GM12878 (cell line): ENCODE measurements around the gene GJB6. TPM values are rescaled to one million over a fixed set of nuclear protein-coding genes. Genes with fewer than 3 reads are reported as not detected.

ENCODE experiments used
- ATAC-seq: fragments of 200-7000 bp; cut with Tn5 transposase; 3 replicates; pipeline ENCODE4 v1.9.1; 2020; ENCODE audit warnings: mild to moderate bottlenecking, moderate library complexity
- BruUV-seq: library from RNA; stranded (reverse); fragments of 400-500 nt; replicated peaks from 2 replicates; lab custom pipeline; 2021; lab: Mats Ljungman, UMichigan
- CTCF ChIA-PET: fragments of 300-600 bp; sonication (Branson Sonifier 250); formaldehyde crosslinking; extraction: SDS; loops from one replicate; lab custom pipeline; 2021; ENCODE audit warnings: inconsistent platforms; lab: Yijun Ruan, JAX
- POLR2A ChIA-PET: fragments of 350-600 bp; formaldehyde crosslinking; extraction: SDS; loops from one replicate; lab custom pipeline; 2021; ENCODE audit warnings: inconsistent platforms; lab: Charles Lee
- RAD21 ChIA-PET: fragments of 300-600 bp; sonication (Branson Sonifier 250); formaldehyde crosslinking; loops from one replicate; lab custom pipeline; 2023; ENCODE audit warnings: antibody characterized with exemption; ENCODE audit not compliant: unreplicated experiment; lab: Charles Lee
- SMC1A ChIA-PET: fragments of 300-600 bp; sonication (Branson Sonifier 250); formaldehyde crosslinking; loops from one replicate; lab custom pipeline; 2023; ENCODE audit not compliant: unreplicated experiment, uncharacterized antibody; lab: Charles Lee
- DNase-seq: peaks from one replicate; pipeline ENCODE4 v3.0.0-alpha.2; 2011; ENCODE audit warnings: low read depth, low spot score
- FAIRE-seq: peaks from 3 replicates; lab custom pipeline; 2011; peaks lifted over from hg19 to GRCh38; lab: Jason Lieb, UNC
- H2AFZ ChIP-seq: 2 replicates; pipeline ENCODE4 v1.6.0; 2011; ENCODE audit warnings: low read depth, low read length, control low read depth; ENCODE audit not compliant: control insufficient read depth
- H3K27ac ChIP-seq: 2 replicates; pipeline ENCODE4 v1.5.1; 2011; ENCODE audit warnings: control low read depth; ENCODE audit not compliant: control insufficient read depth, insufficient read depth
- H3K27me3 ChIP-seq, 2 experiments: replicated peaks in 1 of 2; 2 replicates each; pipeline versions ENCODE4 v1.6.0 to v1.6.1; 2011; ENCODE audit warnings: low read length in 1 of 2; ENCODE audit not compliant: control insufficient read depth in 2 of 2, insufficient read depth in 2 of 2
- H3K36me3 ChIP-seq, 2 experiments: 2 replicates each; pipeline ENCODE4 v1.5.1; 2011; ENCODE audit warnings: low read length in 1 of 2; ENCODE audit not compliant: control insufficient read depth in 2 of 2, insufficient read depth in 2 of 2
- H3K4me1 ChIP-seq: 2 replicates; pipeline ENCODE4 v1.6.1; 2011; ENCODE audit warnings: mild to moderate bottlenecking, low read length, moderate library complexity, mixed read lengths; ENCODE audit not compliant: control insufficient read depth, insufficient read depth
- H3K4me2 ChIP-seq: 2 replicates; pipeline ENCODE4 v1.6.0; 2011; ENCODE audit warnings: control low read depth; ENCODE audit not compliant: control insufficient read depth, insufficient read depth
- H3K4me3 ChIP-seq: fragments of 200-600 bp; sonication (generic); 2 replicates; pipeline ENCODE4 v1.5.1; 2016
- H3K79me2 ChIP-seq: 2 replicates; pipeline ENCODE4 v1.6.0; 2011; ENCODE audit warnings: low read length; ENCODE audit not compliant: control insufficient read depth, insufficient read depth
- H3K9ac ChIP-seq: 2 replicates; pipeline ENCODE4 v1.8.0; 2011; ENCODE audit warnings: low read length, control low read depth, mixed read lengths; ENCODE audit not compliant: control insufficient read depth, insufficient read depth
- H3K9me3 ChIP-seq: replicated peaks from 3 replicates; pipeline ENCODE4 v1.5.1; 2011; ENCODE audit warnings: mild to moderate bottlenecking, low read length; ENCODE audit not compliant: control insufficient read depth, insufficient read depth
- H4K20me1 ChIP-seq: 2 replicates; pipeline ENCODE4 v1.6.0; 2011; ENCODE audit not compliant: control insufficient read depth, insufficient read depth
- BRCA1 ChIP-seq: IDR thresholded peaks from 2 replicates; pipeline ENCODE4 v1.6.1; 2011; ENCODE audit warnings: low read depth, low read length, improper control_type of control experiment
- KLF5 ChIP-seq: fragments of 450-650 bp; IDR thresholded peaks from 2 replicates; pipeline ENCODE4 v1.6.1; 2014; ENCODE audit warnings: mild to moderate bottlenecking; ENCODE audit not compliant: partially characterized antibody
- LARP7 ChIP-seq: fragments of 450-650 bp; IDR thresholded peaks from 2 replicates; pipeline ENCODE4 v1.6.1; 2017; ENCODE audit warnings: mild to moderate bottlenecking
- NFYA ChIP-seq: IDR thresholded peaks from 2 replicates; pipeline ENCODE4 v1.6.1; 2011; ENCODE audit warnings: low read depth, mild to moderate bottlenecking, low read length, improper control_type of control experiment, borderline replicate concordance
- YY1 ChIP-seq: IDR thresholded peaks from 2 replicates; pipeline ENCODE4 v1.6.1; 2011; ENCODE audit warnings: low read depth, mild to moderate bottlenecking, low read length
- WGBS: methylation state at CpG from one replicate; pipeline ENCODE4 v1.1.6; 2016; ENCODE audit warnings: low lambda C conversion rate; ENCODE audit not compliant: insufficient replicate concordance, insufficient coverage; ENCODE audit errors: missing lambda C conversion rate; 5-methylcytosine and 5-hydroxymethylcytosine counted together
- in situ Hi-C: fragments of 300-500 bp; cut with MboI; formaldehyde crosslinking; loops from 9 replicates; pipeline ENCODE4 v1.14.3; 2018; ENCODE audit warnings: mixed read lengths
- intact Hi-C: fragments of 100-400 bp; cut with micrococcal nuclease; formaldehyde crosslinking; loops from one replicate; pipeline ENCODE4 v1.14.2; 2022; ENCODE audit not compliant: unreplicated experiment
- polyA plus RNA-seq, 11 experiments: library from polyadenylated mRNA; depleted of rRNA in 4 of 11; unstranded in 6 of 11; stranded (reverse) in 5 of 11; fragments of >200 nt; fragmentation: Nextera tagmentation in 4 of 11; fragmentation: Illumina TruSeq in 1 of 11; extraction: Ambion mirVana in 4 of 11; extraction: Trizol in 1 of 11; gene quantifications; 1 replicate in 1 of 11; 2 replicates in 10 of 11; pipeline versions ENCODE4 v1.2.1 to v1.2.3, GENCODE V29; 2011 to 2016; ENCODE audit warnings: inconsistent platforms in 2 of 11, missing spikeins in 2 of 11, low read depth in 1 of 11
- total RNA-seq, 4 experiments: library from RNA; depleted of rRNA in 3 of 4; stranded (reverse); fragments of >200 nt in 3 of 4; fragmentation: Illumina TruSeq in 1 of 4; extraction: Trizol in 1 of 4; gene quantifications; 2 replicates each; pipeline versions ENCODE4 v1.2.1 to v1.2.3, GENCODE V29; 2013 to 2021
- TF ChIP-seq, protein P1 (sequence below): IDR thresholded peaks from 2 replicates; pipeline ENCODE4 v1.6.1; 2012; ENCODE audit warnings: improper control_type of control experiment, low read depth, low read length; ENCODE audit not compliant: insufficient replicate concordance
- TF ChIP-seq, protein P2 (sequence below): fragments of 450-650 bp; IDR thresholded peaks from 2 replicates; pipeline ENCODE4 v1.6.1; 2016; ENCODE audit warnings: mild to moderate bottlenecking, moderate library complexity, borderline replicate concordance
- TF ChIP-seq, protein P3 (sequence below): fragments of 450-650 bp; IDR thresholded peaks from 2 replicates; pipeline ENCODE4 v1.6.1; 2017; ENCODE audit warnings: antibody characterized with exemption, mild to moderate bottlenecking, moderate library complexity

The GJB6 gene
- total and polyA plus RNA-seq, 10 of the 15 experiments (the other 5 are each of a cell fraction or from before 2014, with no cell fraction given), result 0.03 TPM; not detected in 9

DNA sequence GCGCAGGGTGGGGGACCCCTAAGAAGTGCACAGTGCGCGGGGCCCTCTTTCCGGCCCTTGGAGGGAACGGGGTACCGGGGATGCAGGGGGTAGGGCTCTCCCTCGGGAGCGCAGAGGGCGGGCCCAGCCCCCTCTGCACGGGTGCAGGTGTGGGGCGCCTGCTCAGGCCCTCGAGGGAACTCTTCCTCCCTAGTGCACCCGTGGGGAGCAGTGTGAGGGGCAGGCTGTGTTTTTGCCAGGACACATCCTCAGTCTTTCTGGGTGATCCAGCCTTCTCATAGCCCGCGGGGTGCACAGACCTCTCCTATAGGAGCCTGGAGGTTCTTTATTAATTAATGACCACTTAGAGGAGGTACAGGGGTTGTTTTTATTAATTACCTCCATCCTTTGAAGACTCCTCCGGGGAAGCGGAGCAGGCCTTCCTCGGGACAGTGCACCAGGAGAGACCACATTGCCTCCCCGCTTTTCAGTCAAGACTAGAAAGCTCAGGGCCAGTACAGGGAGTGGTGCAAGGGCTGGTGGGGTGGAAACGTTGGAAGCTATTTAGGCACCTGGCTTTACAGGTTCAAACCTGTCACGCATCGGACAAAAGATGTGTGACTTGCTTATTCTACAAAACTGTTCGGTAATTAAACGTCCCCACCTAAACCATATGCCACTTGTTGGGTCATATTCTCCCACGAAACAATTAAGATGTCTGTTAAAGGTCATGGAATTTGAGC lies 598 bp upstream of the GJB6 start:
- CTCF ChIA-PET, result no interaction called here
- ATAC-seq (no peak), DNase-seq (no peak), FAIRE-seq (no peak)
- H3K27ac ChIP-seq, result no peak overlapping the region
- no peak overlapping the region for H3K4me2 ChIP-seq
- H3K4me1 ChIP-seq, result no peaks in the 10 kb centered on the region
- SMC1A ChIA-PET, result no interaction called here
- in situ Hi-C loops, result no loop called here
- H3K9me3 ChIP-seq, result no peaks in the 10 kb centered on the region
- H3K9ac ChIP-seq, result no peak overlapping the region
- H4K20me1 ChIP-seq, result no peaks in the 10 kb centered on the region
- 35% methylated on average over 25 of the region's 25 CpGs for WGBS
- H2AFZ ChIP-seq, result no peak overlapping the region
- BruUV-seq, result no TSS peak
- H3K36me3 ChIP-seq, result no peaks in the 10 kb centered on the region
- intact Hi-C loops, result loop anchor here (10.0 kb wide), 1 partner anchor 62 kb away; no protein-coding TSS in a partner anchor
- H3K4me3 ChIP-seq, result no peak overlapping the region
- RAD21 ChIA-PET, result no interaction called here
- peaks cover 6 to 10% of the 10 kb centered on the region in 2 experiments; a peak in 3 of 4 replicates for H3K27me3 ChIP-seq
- no peaks in the 10 kb centered on the region for H3K79me2 ChIP-seq
- POLR2A ChIA-PET, result no interaction called here
- TF ChIP-seq KLF5, result no peak
- TF ChIP-seq, protein P1, sequence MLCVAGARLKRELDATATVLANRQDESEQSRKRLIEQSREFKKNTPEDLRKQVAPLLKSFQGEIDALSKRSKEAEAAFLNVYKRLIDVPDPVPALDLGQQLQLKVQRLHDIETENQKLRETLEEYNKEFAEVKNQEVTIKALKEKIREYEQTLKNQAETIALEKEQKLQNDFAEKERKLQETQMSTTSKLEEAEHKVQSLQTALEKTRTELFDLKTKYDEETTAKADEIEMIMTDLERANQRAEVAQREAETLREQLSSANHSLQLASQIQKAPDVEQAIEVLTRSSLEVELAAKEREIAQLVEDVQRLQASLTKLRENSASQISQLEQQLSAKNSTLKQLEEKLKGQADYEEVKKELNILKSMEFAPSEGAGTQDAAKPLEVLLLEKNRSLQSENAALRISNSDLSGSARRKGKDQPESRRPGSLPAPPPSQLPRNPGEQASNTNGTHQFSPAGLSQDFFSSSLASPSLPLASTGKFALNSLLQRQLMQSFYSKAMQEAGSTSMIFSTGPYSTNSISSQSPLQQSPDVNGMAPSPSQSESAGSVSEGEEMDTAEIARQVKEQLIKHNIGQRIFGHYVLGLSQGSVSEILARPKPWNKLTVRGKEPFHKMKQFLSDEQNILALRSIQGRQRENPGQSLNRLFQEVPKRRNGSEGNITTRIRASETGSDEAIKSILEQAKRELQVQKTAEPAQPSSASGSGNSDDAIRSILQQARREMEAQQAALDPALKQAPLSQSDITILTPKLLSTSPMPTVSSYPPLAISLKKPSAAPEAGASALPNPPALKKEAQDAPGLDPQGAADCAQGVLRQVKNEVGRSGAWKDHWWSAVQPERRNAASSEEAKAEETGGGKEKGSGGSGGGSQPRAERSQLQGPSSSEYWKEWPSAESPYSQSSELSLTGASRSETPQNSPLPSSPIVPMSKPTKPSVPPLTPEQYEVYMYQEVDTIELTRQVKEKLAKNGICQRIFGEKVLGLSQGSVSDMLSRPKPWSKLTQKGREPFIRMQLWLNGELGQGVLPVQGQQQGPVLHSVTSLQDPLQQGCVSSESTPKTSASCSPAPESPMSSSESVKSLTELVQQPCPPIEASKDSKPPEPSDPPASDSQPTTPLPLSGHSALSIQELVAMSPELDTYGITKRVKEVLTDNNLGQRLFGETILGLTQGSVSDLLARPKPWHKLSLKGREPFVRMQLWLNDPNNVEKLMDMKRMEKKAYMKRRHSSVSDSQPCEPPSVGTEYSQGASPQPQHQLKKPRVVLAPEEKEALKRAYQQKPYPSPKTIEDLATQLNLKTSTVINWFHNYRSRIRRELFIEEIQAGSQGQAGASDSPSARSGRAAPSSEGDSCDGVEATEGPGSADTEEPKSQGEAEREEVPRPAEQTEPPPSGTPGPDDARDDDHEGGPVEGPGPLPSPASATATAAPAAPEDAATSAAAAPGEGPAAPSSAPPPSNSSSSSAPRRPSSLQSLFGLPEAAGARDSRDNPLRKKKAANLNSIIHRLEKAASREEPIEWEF, result no peak
- TF ChIP-seq, protein P2, sequence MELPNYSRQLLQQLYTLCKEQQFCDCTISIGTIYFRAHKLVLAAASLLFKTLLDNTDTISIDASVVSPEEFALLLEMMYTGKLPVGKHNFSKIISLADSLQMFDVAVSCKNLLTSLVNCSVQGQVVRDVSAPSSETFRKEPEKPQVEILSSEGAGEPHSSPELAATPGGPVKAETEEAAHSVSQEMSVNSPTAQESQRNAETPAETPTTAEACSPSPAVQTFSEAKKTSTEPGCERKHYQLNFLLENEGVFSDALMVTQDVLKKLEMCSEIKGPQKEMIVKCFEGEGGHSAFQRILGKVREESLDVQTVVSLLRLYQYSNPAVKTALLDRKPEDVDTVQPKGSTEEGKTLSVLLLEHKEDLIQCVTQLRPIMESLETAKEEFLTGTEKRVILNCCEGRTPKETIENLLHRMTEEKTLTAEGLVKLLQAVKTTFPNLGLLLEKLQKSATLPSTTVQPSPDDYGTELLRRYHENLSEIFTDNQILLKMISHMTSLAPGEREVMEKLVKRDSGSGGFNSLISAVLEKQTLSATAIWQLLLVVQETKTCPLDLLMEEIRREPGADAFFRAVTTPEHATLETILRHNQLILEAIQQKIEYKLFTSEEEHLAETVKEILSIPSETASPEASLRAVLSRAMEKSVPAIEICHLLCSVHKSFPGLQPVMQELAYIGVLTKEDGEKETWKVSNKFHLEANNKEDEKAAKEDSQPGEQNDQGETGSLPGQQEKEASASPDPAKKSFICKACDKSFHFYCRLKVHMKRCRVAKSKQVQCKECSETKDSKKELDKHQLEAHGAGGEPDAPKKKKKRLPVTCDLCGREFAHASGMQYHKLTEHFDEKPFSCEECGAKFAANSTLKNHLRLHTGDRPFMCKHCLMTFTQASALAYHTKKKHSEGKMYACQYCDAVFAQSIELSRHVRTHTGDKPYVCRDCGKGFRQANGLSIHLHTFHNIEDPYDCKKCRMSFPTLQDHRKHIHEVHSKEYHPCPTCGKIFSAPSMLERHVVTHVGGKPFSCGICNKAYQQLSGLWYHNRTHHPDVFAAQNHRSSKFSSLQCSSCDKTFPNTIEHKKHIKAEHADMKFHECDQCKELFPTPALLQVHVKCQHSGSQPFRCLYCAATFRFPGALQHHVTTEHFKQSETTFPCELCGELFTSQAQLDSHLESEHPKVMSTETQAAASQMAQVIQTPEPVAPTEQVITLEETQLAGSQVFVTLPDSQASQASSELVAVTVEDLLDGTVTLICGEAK, result no peak
- TF ChIP-seq NFYA, result no peak
- TF ChIP-seq, protein P3, sequence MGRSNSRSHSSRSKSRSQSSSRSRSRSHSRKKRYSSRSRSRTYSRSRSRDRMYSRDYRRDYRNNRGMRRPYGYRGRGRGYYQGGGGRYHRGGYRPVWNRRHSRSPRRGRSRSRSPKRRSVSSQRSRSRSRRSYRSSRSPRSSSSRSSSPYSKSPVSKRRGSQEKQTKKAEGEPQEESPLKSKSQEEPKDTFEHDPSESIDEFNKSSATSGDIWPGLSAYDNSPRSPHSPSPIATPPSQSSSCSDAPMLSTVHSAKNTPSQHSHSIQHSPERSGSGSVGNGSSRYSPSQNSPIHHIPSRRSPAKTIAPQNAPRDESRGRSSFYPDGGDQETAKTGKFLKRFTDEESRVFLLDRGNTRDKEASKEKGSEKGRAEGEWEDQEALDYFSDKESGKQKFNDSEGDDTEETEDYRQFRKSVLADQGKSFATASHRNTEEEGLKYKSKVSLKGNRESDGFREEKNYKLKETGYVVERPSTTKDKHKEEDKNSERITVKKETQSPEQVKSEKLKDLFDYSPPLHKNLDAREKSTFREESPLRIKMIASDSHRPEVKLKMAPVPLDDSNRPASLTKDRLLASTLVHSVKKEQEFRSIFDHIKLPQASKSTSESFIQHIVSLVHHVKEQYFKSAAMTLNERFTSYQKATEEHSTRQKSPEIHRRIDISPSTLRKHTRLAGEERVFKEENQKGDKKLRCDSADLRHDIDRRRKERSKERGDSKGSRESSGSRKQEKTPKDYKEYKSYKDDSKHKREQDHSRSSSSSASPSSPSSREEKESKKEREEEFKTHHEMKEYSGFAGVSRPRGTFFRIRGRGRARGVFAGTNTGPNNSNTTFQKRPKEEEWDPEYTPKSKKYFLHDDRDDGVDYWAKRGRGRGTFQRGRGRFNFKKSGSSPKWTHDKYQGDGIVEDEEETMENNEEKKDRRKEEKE, result no peak
- no peak for TF ChIP-seq LARP7
- no peak for TF ChIP-seq BRCA1
- no peak for TF ChIP-seq YY1
